Caco-2 (cell line): ENCODE results near the gene TRAPPC2. TPM values are rescaled to one million over a fixed set of nuclear protein-coding genes. Genes with fewer than 3 reads are reported as not detected.
"Not testable (repeated sequence)": the region's sequence is repeated elsewhere in the genome, so short reads cannot be mapped to it uniquely, and the experiment has no call there.

ENCODE experiments used
- BruUV-seq: library from RNA; stranded (reverse); fragments of 400-500 nt; replicated peaks from 2 replicates; lab custom pipeline; 2021; lab: Mats Ljungman, UMichigan
- CTCF ChIA-PET: fragments of 300-600 bp; sonication (Branson Sonifier 250); formaldehyde crosslinking; loops from one replicate; lab custom pipeline; 2022; ENCODE audit warnings: antibody characterized with exemption; lab: Charles Lee
- POLR2A ChIA-PET: fragments of 300-600 bp; sonication (Branson Sonifier 250); formaldehyde crosslinking; loops from one replicate; lab custom pipeline; 2022; ENCODE audit warnings: antibody characterized with exemption; lab: Charles Lee
- DNase-seq, 2 experiments: peaks; one replicate each; pipeline versions ENCODE4 v3.0.0 to v3.0.0-alpha.2; 2020 to 2022
- H3K27me3 ChIP-seq: replicated peaks from 2 replicates; pipeline ENCODE4 v1.6.0; 2011; ENCODE audit warnings: low read length; ENCODE audit not compliant: control insufficient read depth, insufficient read depth
- H3K36me3 ChIP-seq: 2 replicates; pipeline ENCODE4 v1.5.1; 2011; ENCODE audit warnings: low read length; ENCODE audit not compliant: control insufficient read depth, insufficient read depth
- H3K4me1 ChIP-seq: fragments of 250-450 bp; sonication (Bioruptor Pico); 2 replicates; pipeline ENCODE4 v1.5.1; 2020; ENCODE audit warnings: mild to moderate bottlenecking
- H3K4me3 ChIP-seq: 2 replicates; pipeline ENCODE4 v1.5.1; 2011; ENCODE audit warnings: low read depth, mild to moderate bottlenecking, control low read depth, low read length
- H3K9me3 ChIP-seq: fragments of 250-450 bp; sonication (Bioruptor Pico); 2 replicates; pipeline ENCODE4 v1.5.1; 2020; ENCODE audit warnings: mild to moderate bottlenecking, moderate library complexity
- H3K27ac Mint-ChIP-seq: one replicate; pipeline ENCODE4 v1.8.0; 2022; ENCODE audit warnings: mixed read lengths; ENCODE audit not compliant: unreplicated experiment
- H3K27me3 Mint-ChIP-seq: one replicate; pipeline ENCODE4 v1.8.0; 2022; ENCODE audit warnings: mixed read lengths; ENCODE audit not compliant: insufficient read depth, unreplicated experiment
- H3K36me3 Mint-ChIP-seq: one replicate; pipeline ENCODE4 v1.8.0; 2022; ENCODE audit warnings: mild to moderate bottlenecking, mixed read lengths; ENCODE audit not compliant: insufficient read depth, unreplicated experiment
- H3K4me1 Mint-ChIP-seq: one replicate; pipeline ENCODE4 v1.8.0; 2022; ENCODE audit warnings: low read depth, mixed read lengths; ENCODE audit not compliant: unreplicated experiment
- H3K4me3 Mint-ChIP-seq: one replicate; pipeline ENCODE4 v1.8.0; 2022; ENCODE audit warnings: mild to moderate bottlenecking, moderate library complexity, mixed read lengths; ENCODE audit not compliant: unreplicated experiment
- H3K9me3 Mint-ChIP-seq: one replicate; pipeline ENCODE4 v1.8.0; 2022; ENCODE audit warnings: mixed read lengths; ENCODE audit not compliant: unreplicated experiment
- intact Hi-C: fragments of 100-400 bp; cut with micrococcal nuclease; formaldehyde crosslinking; loops from one replicate; pipeline ENCODE4 v1.10.0; 2022; ENCODE audit not compliant: unreplicated experiment
- total RNA-seq: library from RNA; stranded (reverse); gene quantifications from 2 replicates; pipeline ENCODE4 v1.2.3, GENCODE V29; 2022
- TF ChIP-seq, protein P1 (sequence below), 2 experiments: fragments of 200-600 bp in 1 of 2; IDR thresholded peaks; 1 replicate in 1 of 2; 2 replicates in 1 of 2; pipeline versions ENCODE4 v1.5.1 to v1.8.0; 2011 to 2022; ENCODE audit warnings: antibody characterized with exemption in 1 of 2, control low read depth in 1 of 2, inconsistent platforms in 1 of 2, low read depth in 1 of 2, low read length in 1 of 2, mild to moderate bottlenecking in 1 of 2, moderate library complexity in 1 of 2; ENCODE audit not compliant: insufficient read depth in 1 of 2, severe bottlenecking in 1 of 2, unreplicated experiment in 1 of 2

Gene TRAPPC2
- total RNA-seq, 1 experiment from 2014 or later = 19.3 TPM

DNA sequence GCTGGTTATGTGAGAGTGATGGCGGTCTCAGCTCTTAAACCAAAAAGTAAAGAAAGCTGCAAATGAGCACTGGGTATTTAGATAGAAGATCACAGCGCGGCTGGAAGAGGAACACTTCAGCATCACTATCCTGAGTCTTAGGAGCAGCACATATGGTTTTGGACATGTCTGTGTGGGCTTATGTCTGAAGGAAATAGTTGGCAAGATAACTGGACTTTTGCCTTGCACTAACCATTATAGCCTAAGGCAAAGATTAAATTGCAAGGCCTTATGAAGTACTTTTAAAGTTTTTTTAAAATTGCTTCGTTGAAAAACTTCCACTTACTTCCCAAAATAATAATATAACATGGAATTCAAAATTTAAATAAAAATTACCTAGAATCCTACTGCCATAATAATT is 50.1 kb downstream of the TRAPPC2 start:
- peaks cover 6% of the 10 kb centered on the region for H3K4me1 Mint-ChIP-seq
- H3K27ac Mint-ChIP-seq = no peak overlapping the region
- ChIA-PET CTCF (no interaction called here), POLR2A (no interaction called here)
- no peaks in the 10 kb centered on the region for H3K27me3 Mint-ChIP-seq
- no peak overlapping the region for H3K4me3 Mint-ChIP-seq
- Histone ChIP-seq H3K27me3 (no peaks in the 10 kb centered on the region), H3K9me3 (no peaks in the 10 kb centered on the region), H3K4me1 (no peaks in the 10 kb centered on the region), H3K36me3 (no peaks in the 10 kb centered on the region), H3K4me3 (no peak overlapping the region)
- DNase-seq = no peak
- TF ChIP-seq, protein P1, sequence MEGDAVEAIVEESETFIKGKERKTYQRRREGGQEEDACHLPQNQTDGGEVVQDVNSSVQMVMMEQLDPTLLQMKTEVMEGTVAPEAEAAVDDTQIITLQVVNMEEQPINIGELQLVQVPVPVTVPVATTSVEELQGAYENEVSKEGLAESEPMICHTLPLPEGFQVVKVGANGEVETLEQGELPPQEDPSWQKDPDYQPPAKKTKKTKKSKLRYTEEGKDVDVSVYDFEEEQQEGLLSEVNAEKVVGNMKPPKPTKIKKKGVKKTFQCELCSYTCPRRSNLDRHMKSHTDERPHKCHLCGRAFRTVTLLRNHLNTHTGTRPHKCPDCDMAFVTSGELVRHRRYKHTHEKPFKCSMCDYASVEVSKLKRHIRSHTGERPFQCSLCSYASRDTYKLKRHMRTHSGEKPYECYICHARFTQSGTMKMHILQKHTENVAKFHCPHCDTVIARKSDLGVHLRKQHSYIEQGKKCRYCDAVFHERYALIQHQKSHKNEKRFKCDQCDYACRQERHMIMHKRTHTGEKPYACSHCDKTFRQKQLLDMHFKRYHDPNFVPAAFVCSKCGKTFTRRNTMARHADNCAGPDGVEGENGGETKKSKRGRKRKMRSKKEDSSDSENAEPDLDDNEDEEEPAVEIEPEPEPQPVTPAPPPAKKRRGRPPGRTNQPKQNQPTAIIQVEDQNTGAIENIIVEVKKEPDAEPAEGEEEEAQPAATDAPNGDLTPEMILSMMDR (IDR thresholded peaks at IDR 0.05; ENCODE audit: insufficient read depth in 1 of 2, low read depth in 1 of 2, low read length in 1 of 2, severe bottlenecking in 1 of 2, unreplicated experiment in 1 of 2) = no peak
- intact Hi-C loops = no loop called here
- H3K36me3 Mint-ChIP-seq = peaks cover 1% of the 10 kb centered on the region
- no TSS peak for BruUV-seq
- no peaks in the 10 kb centered on the region for H3K9me3 Mint-ChIP-seq

GRCh38 chrX:13681595-13681994 is 52.8 kb downstream of the TRAPPC2 start:
- POLR2A ChIA-PET = no interaction called here
- Mint-ChIP-seq H3K36me3 (no peaks in the 10 kb centered on the region), H3K27ac (no peak overlapping the region), H3K9me3 (no peaks in the 10 kb centered on the region), H3K4me1 (peaks cover 6% of the 10 kb centered on the region), H3K27me3 (no peaks in the 10 kb centered on the region), H3K4me3 (no peak overlapping the region)
- BruUV-seq = no TSS peak
- Histone ChIP-seq H3K4me3 (no peak overlapping the region), H3K27me3 (no peaks in the 10 kb centered on the region), H3K9me3 (no peaks in the 10 kb centered on the region), H3K4me1 (no peaks in the 10 kb centered on the region), H3K36me3 (no peaks in the 10 kb centered on the region)
- intact Hi-C loops = no loop called here
- TF ChIP-seq, protein P1 (IDR thresholded peaks at IDR 0.05; ENCODE audit: insufficient read depth in 1 of 2, low read depth in 1 of 2, low read length in 1 of 2, severe bottlenecking in 1 of 2, unreplicated experiment in 1 of 2) = no peak
- CTCF ChIA-PET = interaction anchor here (0.7 kb wide), 1 partner anchor 23 kb away, joined by 3 read pairs; no protein-coding TSS in a partner anchor
- no peak for DNase-seq

DNA sequence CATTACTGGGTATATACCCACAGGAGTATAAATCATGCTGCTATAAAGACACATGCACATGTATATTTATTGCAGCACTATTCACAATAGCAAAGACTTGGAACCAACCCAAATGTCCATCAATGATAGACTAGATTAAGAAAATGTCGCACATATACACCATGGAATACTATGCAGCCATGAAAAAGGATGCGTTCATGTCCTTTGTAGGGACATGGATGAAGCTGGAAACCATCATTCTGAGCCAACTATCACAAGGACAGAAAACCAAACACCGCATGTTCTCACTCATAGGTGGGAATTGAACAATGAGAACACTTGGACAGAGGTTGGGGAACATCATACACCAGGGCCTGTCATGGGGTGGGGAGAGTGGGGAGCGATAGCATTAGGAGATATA is 54.7 kb downstream of the TRAPPC2 start:
- H3K4me1 Mint-ChIP-seq, H3K4me3 ChIP-seq, H3K36me3 Mint-ChIP-seq, H3K27ac Mint-ChIP-seq, BruUV-seq, H3K4me1 ChIP-seq, H3K9me3 ChIP-seq, H3K4me3 Mint-ChIP-seq, POLR2A ChIA-PET, H3K27me3 Mint-ChIP-seq, CTCF ChIA-PET, DNase-seq, H3K36me3 ChIP-seq, H3K27me3 ChIP-seq, intact Hi-C loops, H3K9me3 Mint-ChIP-seq: not testable (repeated sequence)

GRCh38 chrX:13676885-13677284 is 57.5 kb downstream of the TRAPPC2 start:
- ChIA-PET CTCF (no interaction called here), POLR2A (no interaction called here)
- intact Hi-C loops = no loop called here
- TF ChIP-seq, protein P1 (IDR thresholded peaks at IDR 0.05; ENCODE audit: insufficient read depth in 1 of 2, low read depth in 1 of 2, low read length in 1 of 2, severe bottlenecking in 1 of 2, unreplicated experiment in 1 of 2) = no peak
- Mint-ChIP-seq H3K9me3 (no peaks in the 10 kb centered on the region), H3K27me3 (no peaks in the 10 kb centered on the region), H3K36me3 (no peaks in the 10 kb centered on the region), H3K4me3 (no peak overlapping the region), H3K4me1 (no peaks in the 10 kb centered on the region), H3K27ac (no peak overlapping the region)
- BruUV-seq = no TSS peak
- Histone ChIP-seq H3K4me3 (no peak overlapping the region), H3K27me3 (no peaks in the 10 kb centered on the region), H3K4me1 (no peaks in the 10 kb centered on the region), H3K9me3 (no peaks in the 10 kb centered on the region), H3K36me3 (no peaks in the 10 kb centered on the region)
- DNase-seq = no peak
